HG03460 (cell line): Measurements from ENCODE around the gene GAS2L1.

Source experiments
- ATAC-seq: cut with Tn5 transposase; IDR thresholded peaks from one replicate; pipeline ENCODE4 v1.9.1; 2021; ENCODE audit not compliant: unreplicated experiment

GAS2L1 gene

DNA sequence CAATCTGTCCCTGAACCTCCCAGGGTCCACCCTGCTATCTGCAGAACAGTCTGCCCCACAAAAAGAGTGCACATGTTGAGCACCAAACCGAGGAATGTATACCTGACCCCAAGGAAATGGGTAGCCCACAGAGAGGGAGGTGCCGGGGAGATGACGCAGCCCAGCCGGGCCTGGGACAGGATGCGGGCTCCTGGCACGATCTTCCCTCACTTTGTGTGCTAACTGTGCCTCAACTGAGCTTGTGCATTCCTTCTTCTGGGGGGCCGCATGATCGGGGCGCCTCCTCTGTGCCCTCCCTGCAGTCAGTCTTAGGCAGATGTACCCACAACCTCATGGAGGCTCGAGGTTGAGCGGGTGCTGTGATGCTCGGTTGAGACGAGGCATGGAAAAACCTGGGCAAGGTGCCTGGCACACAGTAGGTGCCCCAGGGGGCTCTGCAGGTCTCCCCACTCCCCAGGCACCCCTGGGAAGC lies 2.4 kb downstream of the GAS2L1 start:
- ATAC-seq, result no peak

DNA sequence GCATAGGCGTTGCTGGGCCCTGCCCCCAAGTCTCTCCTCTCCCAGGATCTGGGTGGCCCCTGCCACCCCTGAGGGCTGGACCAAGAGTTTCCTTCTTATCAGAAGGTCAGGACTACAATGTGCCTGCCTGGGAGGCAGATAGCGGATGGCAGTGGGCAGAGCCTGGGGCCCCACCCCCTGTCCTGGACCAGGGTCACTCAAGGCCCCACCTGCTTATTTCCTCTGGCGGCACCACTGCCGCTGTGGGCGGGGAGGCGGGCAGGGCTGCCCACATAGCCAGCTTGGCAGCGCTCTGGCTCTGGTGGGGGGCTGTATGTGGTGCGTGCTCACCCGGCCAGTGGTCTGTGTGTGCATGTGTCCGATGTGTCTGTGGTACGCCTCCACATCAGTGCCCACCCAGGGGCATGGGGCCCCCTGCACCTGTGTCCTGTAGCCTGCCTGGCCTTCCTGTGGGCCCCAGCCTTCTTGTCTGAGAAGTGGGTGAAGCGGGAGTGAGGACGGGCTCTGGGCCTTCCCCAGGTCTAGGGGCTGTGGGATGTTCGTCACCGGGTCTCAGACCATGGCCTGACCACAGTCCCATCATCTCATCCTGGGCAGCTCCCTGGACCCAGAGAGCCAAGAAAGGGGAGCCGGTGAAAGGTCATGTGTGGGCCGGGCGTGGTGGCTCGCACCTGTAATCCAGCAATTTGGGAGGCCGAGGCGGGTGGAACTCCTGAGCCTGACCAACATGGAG lies 3.0 kb downstream of the GAS2L1 start:
- no peak for ATAC-seq

DNA sequence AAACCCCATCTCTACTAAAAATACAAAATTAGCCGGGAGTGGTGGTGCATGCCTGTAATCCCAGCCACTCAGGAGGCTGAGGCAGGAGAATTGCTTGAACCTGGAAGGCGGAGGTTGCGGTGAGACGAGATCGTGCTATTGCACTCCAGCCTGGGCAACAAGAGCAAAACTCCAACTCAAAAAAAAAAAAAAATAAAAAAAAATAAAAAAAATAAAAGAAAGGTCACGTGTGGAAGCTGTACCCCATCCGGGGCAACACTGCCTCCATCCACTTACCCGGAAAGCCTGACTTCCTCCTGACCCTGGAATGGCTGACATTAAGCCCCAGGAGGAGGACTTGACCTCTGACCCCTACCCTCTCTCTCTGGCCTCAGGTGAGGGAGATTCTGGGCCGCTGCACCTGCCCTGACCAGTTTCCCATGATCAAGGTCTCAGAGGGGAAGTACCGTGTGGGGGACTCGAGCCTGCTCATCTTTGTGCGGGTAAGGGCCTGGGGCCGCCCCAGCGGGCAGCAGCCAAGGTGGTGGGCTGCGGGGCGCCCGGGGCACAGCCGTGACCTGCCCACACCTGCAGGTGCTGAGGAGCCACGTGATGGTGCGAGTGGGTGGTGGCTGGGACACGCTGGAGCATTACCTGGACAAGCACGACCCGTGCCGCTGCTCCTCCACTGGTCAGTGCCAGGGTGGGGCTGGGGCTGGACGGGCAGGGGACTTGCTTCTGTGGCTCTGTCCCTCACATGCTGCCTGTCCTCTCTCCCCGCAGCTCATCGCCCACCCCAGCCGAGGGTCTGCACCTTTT lies 3.8 kb downstream of the GAS2L1 start:
- no peak for ATAC-seq

GRCh38 chr22:29310863-29311339 lies 4.5 kb downstream of the GAS2L1 start:
- no peak for ATAC-seq

GRCh38 chr22:29311464-29312217 lies 5.2 kb downstream of the GAS2L1 start:
- no peak for ATAC-seq

- ATAC-seq, result no peak
Observed at GRCh38 chr22:29312218-29313125, 6.0 kb downstream of the GAS2L1 start.

- ATAC-seq, result no peak
Observed at GRCh38 chr22:29313126-29313575, 6.7 kb downstream of the GAS2L1 start.

- ATAC-seq, result no peak
Observed at GRCh38 chr22:29313576-29314466, 7.4 kb downstream of the GAS2L1 start.

DNA sequence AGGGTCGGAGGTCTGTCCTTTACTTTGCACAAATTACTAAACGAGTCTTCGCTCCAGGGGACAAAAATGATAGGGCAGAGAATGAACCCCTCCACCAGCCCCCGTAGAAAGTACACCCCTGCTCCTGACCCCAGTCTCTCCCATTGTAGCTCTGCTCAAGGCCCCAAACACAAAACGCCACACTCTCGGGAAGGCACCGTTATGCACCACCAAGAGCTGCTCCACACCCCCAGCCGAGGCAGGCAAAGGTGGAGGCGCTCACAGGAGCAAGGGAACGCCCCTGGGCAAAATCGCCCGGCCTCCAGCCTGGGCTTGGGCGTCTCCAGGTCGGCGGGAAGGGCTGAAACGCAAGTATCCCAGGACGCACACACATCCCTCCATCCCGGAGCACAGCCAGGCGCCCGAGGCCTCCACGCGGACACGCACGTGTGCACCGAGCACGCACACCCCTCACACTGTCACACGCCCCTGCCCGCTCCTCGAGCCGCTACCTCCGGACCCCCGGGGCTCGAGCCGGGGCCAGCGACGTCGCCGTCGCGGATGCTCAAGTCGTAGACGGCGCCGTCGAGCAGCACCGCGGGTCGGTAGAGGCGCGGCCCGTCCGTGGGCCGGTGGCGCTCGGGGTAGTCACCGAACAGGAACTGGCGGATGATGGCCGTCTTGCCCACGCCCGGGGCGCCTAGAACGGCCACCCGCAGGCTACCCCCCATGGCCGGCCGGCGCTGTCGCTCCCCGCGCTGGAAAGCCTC lies 8.3 kb downstream of the GAS2L1 start:
- ATAC-seq, result no peak

DNA sequence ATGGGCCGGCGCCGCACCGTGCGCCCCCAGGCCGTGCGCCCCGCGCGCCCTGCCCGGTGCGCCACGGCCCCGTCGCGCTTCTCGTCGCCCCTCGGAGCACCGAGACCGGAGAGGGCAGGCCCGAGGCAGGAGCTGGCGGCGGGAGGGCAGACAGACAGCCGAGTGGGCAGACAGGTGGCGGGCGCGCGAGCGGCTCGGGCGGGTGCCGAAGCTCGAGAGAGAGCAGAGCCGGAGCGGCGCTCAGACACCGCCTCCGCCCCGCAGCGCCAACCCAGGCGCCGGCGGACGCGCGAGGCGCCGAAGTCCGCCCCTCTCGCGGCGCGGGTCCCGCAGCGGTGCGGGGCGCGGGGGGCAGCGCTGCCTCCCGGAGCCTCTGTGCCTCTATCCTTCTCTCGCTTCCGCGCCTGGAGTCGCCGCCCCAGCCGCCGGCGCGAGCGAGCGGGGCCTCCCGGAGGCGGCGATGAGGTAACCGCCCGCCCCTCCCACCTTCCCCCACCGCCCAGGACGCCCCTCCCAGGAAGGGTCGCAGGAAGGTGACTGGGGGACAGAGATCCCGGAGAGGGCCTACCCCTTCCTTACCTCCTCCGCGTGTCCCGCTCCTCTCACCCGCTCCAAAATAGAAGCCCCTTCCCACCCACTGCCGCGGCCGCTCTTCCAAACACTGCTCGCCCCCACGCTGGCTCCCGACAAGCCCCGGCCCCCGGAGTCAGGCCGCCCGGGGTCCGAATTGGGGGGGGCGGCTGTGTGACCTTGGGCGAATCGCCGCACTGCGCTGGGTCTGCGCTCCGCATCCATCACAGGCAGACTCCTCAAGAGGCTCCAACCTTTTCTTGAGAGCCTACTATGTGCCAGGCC lies 9.1 kb downstream of the GAS2L1 start, which contains the start of gene RASL10A:
RASL10A (minus strand) TSS at position 412 of the 855 bp plus-strand sequence. CDS start 451 bp downstream, outside the sequence.
- no peak for ATAC-seq

DNA sequence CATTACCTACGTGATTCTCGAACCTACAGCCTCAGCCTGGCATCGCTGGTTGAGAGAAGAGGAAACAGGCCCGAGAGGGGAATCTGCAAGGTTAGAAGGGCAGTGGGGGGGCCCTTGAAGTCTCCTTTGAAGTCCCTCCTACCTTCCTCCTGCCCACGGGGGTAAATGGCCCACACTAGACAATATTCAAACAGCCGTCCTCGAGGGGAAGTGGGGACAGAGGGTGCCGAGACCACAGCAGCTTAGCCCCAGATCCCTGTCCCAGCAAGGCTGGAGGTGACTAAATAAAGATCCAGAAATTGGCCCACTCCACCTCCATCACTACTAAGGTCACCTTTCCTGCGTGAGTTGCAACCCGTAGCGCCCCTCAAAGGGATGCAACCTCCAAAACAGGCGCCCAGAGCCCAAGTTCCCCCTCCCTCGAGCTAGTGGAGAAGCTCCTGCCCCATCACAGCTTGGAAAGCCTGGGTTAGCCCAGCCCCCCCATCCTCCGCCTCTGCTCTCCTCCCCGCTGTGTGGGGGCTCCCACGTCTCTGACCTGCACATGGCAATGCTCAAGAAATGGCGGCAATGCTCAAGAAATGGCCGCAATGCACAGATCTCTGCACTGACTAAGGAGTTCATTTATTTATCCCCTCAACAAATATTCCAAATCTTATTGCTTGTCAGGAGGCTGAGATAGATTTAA lies 9.8 kb downstream of the GAS2L1 start:
- ATAC-seq, result no peak

- no peak for ATAC-seq
Observed at GRCh38 chr22:29317827-29318454, 11.5 kb downstream of the GAS2L1 start.

- no peak for ATAC-seq
Observed at GRCh38 chr22:29319072-29319471, 12.6 kb downstream of the GAS2L1 start.

DNA sequence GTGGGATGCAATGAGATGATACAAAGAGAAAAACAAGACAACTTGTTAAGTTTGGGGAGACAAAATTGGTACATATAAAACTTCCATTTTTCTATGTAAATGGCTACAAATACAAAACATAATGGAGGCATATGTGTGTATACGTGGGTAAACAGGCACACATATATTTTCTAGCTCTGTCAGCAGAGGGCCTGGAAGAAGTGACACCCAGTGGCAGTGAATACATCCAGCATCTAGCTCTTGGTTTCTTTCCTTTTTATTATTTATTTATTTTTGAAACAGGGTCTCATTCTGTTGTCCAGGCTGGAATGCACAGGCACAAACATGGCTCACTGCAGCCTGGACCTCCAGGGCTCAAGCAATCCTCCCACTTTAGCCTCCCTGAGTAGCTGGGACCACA lies 14.1 kb downstream of the GAS2L1 start:
- ATAC-seq, result no peak

DNA sequence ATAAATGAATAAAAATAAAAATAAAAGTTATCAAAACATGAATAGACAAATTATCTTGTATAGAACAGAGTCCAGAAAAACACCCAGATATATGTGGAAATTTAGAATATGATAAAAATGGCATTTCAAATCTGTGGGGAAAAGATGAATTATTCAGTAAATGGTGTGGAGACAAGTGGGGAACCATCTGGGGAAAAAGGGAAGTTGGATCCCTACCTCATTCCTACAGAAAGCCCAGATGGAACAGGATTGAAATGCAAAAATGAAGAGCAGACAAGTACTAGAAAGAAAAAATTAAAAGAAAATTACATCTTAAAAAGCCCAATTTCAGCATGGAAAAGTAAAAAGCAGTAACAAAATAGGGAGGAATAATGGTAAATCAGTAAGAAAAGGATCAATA lies 17.2 kb downstream of the GAS2L1 start:
- ATAC-seq, result no peak

- no peak for ATAC-seq
Observed at GRCh38 chr22:29325356-29325755, 18.9 kb downstream of the GAS2L1 start.
